K562 treated with DMSO at 1 percent for 4 hours (cell line): Measurements from ENCODE around the gene OR13A1. TPM values are rescaled to one million over a fixed set of nuclear protein-coding genes. Genes with fewer than 3 reads are reported as not detected.

Experiments used
- total RNA-seq: library from RNA; unstranded; fragments of 300-600 nt; gene quantifications from 2 replicates; pipeline ENCODE4 v1.2.3, GENCODE V29; 2022; ENCODE audit not compliant: insufficient read depth

The OR13A1 gene
- total RNA-seq = not detected in 2 replicates

GRCh38 chr10:45315508-45315907 lies at the start of gene OR13A1:
TSS of gene OR13A1 (minus strand) at chr10:45315608. CDS start at chr10:45304422, 11,186 bp downstream.

Other genes with a start within 250 kb of the OR13A1 start
- gene ALOX5, start 58.6 kb upstream of the OR13A1 start, total RNA-seq = 14.5 and 15.8 TPM in 2 replicates